H9 (cell line): Measurements from ENCODE around the gene BLOC1S5. TPM values are rescaled to one million over a fixed set of nuclear protein-coding genes. Genes with fewer than 3 reads are reported as not detected.

Source experiments
- DNase-seq: peaks from one replicate; pipeline ENCODE4 v3.0.0-alpha.2; 2017
- H2AFZ ChIP-seq: one replicate; pipeline ENCODE4 v1.6.1; 2013; ENCODE audit warnings: mild to moderate bottlenecking, low read length, control low read depth, moderate library complexity
- H2AK5ac ChIP-seq: 2 replicates; pipeline ENCODE4 v1.6.1; 2013; ENCODE audit warnings: low read length, control low read depth, mixed read lengths; ENCODE audit not compliant: insufficient read length
- H2BK120ac ChIP-seq: one replicate; pipeline ENCODE4 v1.6.1; 2013; ENCODE audit warnings: low read depth, mild to moderate bottlenecking, low read length, control low read depth, inconsistent platforms; ENCODE audit not compliant: poor library complexity, severe bottlenecking
- H2BK12ac ChIP-seq: 2 replicates; pipeline ENCODE4 v1.6.1; 2013; ENCODE audit warnings: low read length, control low read depth, mixed read lengths, low read depth; ENCODE audit not compliant: insufficient read length
- H2BK15ac ChIP-seq: 2 replicates; pipeline ENCODE4 v1.6.1; 2013; ENCODE audit warnings: low read depth, low read length, control low read depth
- H2BK20ac ChIP-seq: one replicate; pipeline ENCODE4 v1.6.1; 2013; ENCODE audit warnings: low read depth, mild to moderate bottlenecking, low read length, control low read depth, inconsistent platforms; ENCODE audit not compliant: poor library complexity, severe bottlenecking
- H2BK5ac ChIP-seq: 2 replicates; pipeline ENCODE4 v1.6.1; 2013; ENCODE audit warnings: low read length, control low read depth, mixed read lengths; ENCODE audit not compliant: insufficient read length
- H3K14ac ChIP-seq: 2 replicates; pipeline ENCODE4 v1.6.1; 2013; ENCODE audit warnings: low read length, control low read depth; ENCODE audit not compliant: insufficient read depth
- H3K18ac ChIP-seq: 2 replicates; pipeline ENCODE4 v1.6.1; 2013; ENCODE audit warnings: low read depth, mild to moderate bottlenecking, mixed read lengths, low read length, control low read depth; ENCODE audit not compliant: insufficient read length
- H3K23ac ChIP-seq: 2 replicates; pipeline ENCODE4 v1.6.1; 2013; ENCODE audit warnings: low read length, control low read depth, mixed read lengths, low read depth; ENCODE audit not compliant: insufficient read length
- H3K23me2 ChIP-seq: 2 replicates; pipeline ENCODE4 v1.6.1; 2013; ENCODE audit warnings: low read depth, mild to moderate bottlenecking, mixed read lengths, low read length, control low read depth; ENCODE audit not compliant: insufficient read length, poor library complexity, severe bottlenecking
- H3K27ac ChIP-seq: 2 replicates; pipeline ENCODE4 v1.5.1; 2013; ENCODE audit warnings: low read length, control low read depth, mixed read lengths, low read depth; ENCODE audit not compliant: insufficient read length
- H3K27me3 ChIP-seq: 2 replicates; pipeline ENCODE4 v1.6.1; 2013; ENCODE audit warnings: low read length, control low read depth, inconsistent platforms; ENCODE audit not compliant: insufficient read depth
- H3K4ac ChIP-seq: 2 replicates; pipeline ENCODE4 v1.6.1; 2013; ENCODE audit warnings: low read depth, mild to moderate bottlenecking, control low read depth, inconsistent platforms, low read length, moderate library complexity
- H3K4me1 ChIP-seq: 2 replicates; pipeline ENCODE4 v1.6.1; 2013; ENCODE audit warnings: low read length, control low read depth, inconsistent platforms; ENCODE audit not compliant: insufficient read depth
- H3K4me2 ChIP-seq: 2 replicates; pipeline ENCODE4 v1.6.1; 2013; ENCODE audit warnings: low read length, control low read depth, mixed read lengths; ENCODE audit not compliant: insufficient read length, insufficient read depth
- H3K56ac ChIP-seq: 2 replicates; pipeline ENCODE4 v1.6.1; 2013; ENCODE audit warnings: low read depth, mild to moderate bottlenecking, mixed read lengths, low read length, control low read depth; ENCODE audit not compliant: insufficient read length
- H3K79me1 ChIP-seq: 2 replicates; pipeline ENCODE4 v1.6.1; 2013; ENCODE audit warnings: low read depth, mild to moderate bottlenecking, moderate library complexity, low read length, control low read depth, inconsistent platforms; ENCODE audit not compliant: insufficient read depth, poor library complexity, severe bottlenecking
- H3K79me2 ChIP-seq: 2 replicates; pipeline ENCODE4 v1.6.1; 2013; ENCODE audit warnings: low read length, control low read depth, inconsistent platforms; ENCODE audit not compliant: insufficient read depth
- H3K9ac ChIP-seq: 2 replicates; pipeline ENCODE4 v1.6.1; 2013; ENCODE audit warnings: low read length, control low read depth, mixed read lengths; ENCODE audit not compliant: insufficient read length; ENCODE audit errors: extremely low read depth
- H3K9me3 ChIP-seq: one replicate; pipeline ENCODE4 v1.6.1; 2013; ENCODE audit warnings: low read depth, low read length, inconsistent platforms; ENCODE audit not compliant: control insufficient read depth
- H3T11ph ChIP-seq: one replicate; pipeline ENCODE4 v1.6.1; 2013; ENCODE audit warnings: mild to moderate bottlenecking, low read length, control low read depth, inconsistent platforms
- H4K20me1 ChIP-seq: one replicate; pipeline ENCODE4 v1.6.1; 2013; ENCODE audit not compliant: control insufficient read depth, insufficient read length, insufficient read depth
- H4K5ac ChIP-seq: 2 replicates; pipeline ENCODE4 v1.6.1; 2013; ENCODE audit warnings: low read depth, mild to moderate bottlenecking, mixed read lengths, low read length, control low read depth; ENCODE audit not compliant: insufficient read length
- H4K8ac ChIP-seq: replicated peaks from 2 replicates; pipeline ENCODE4 v1.6.1; 2013; ENCODE audit warnings: low read length, control low read depth, mixed read lengths, low read depth; ENCODE audit not compliant: insufficient read length
- H4K91ac ChIP-seq: 2 replicates; pipeline ENCODE4 v1.6.1; 2013; ENCODE audit warnings: low read depth, mild to moderate bottlenecking, moderate library complexity, mixed read lengths, low read length, control low read depth; ENCODE audit not compliant: insufficient read length
- H3K27ac Mint-ChIP-seq, 3 experiments: 2 replicates in 2 of 3; 3 replicates in 1 of 3; pipeline ENCODE4 v1.8.0; 2020 to 2021; ENCODE audit warnings: mixed read lengths in 3 of 3, mild to moderate bottlenecking in 1 of 3, moderate library complexity in 1 of 3
- H3K27me3 Mint-ChIP-seq: 2 replicates; pipeline ENCODE4 v1.8.0; 2021; ENCODE audit warnings: low read depth, mild to moderate bottlenecking, moderate library complexity, mixed read lengths
- H3K36me3 Mint-ChIP-seq, 3 experiments: 2 replicates in 2 of 3; 3 replicates in 1 of 3; pipeline ENCODE4 v1.8.0; 2020 to 2021; ENCODE audit warnings: low read depth in 3 of 3, mixed read lengths in 3 of 3; ENCODE audit not compliant: insufficient read depth in 1 of 3
- H3K4me1 Mint-ChIP-seq, 2 experiments: 2 replicates each; pipeline ENCODE4 v1.8.0; 2020; ENCODE audit warnings: mixed read lengths in 2 of 2
- H3K4me3 Mint-ChIP-seq, 2 experiments: 2 replicates in 1 of 2; 3 replicates in 1 of 2; pipeline ENCODE4 v1.8.0; 2020 to 2021; ENCODE audit warnings: mild to moderate bottlenecking in 2 of 2, mixed read lengths in 2 of 2, moderate library complexity in 1 of 2
- H3K9me3 Mint-ChIP-seq, 2 experiments: 2 replicates in 1 of 2; 3 replicates in 1 of 2; pipeline ENCODE4 v1.8.0; 2020; ENCODE audit warnings: mild to moderate bottlenecking in 2 of 2, mixed read lengths in 2 of 2, moderate library complexity in 1 of 2
- CTCF ChIP-seq: fragments of 200-600 bp; sonication (generic); conservative IDR thresholded peaks from 3 replicates; pipeline ENCODE4 v1.8.0; 2021; ENCODE audit warnings: antibody characterized with exemption, mild to moderate bottlenecking
- WGBS: extraction: QIAGEN DNeasy Blood & Tissue Kit; methylation state at CpG from one replicate; pipeline ENCODE4 v1.1.7; 2013; ENCODE audit warnings: missing lambda C conversion rate, low lambda C conversion rate, mixed read lengths; ENCODE audit not compliant: insufficient read length; ENCODE audit errors: extremely low coverage; 5-methylcytosine and 5-hydroxymethylcytosine counted together
- total RNA-seq: library from RNA; stranded (reverse); gene quantifications from 2 replicates; pipeline ENCODE4 v1.2.1, GENCODE V29; 2021

Gene BLOC1S5
- total RNA-seq, 1 experiment from 2014 or later, result 15.6 TPM

- Histone ChIP-seq H4K91ac (no peak overlapping the region), H2BK120ac (no peak overlapping the region), H3K9ac (no peak overlapping the region), H3K18ac (no peak overlapping the region), H3K23ac (no peak overlapping the region), H2AFZ (no peak overlapping the region), H3K4me2 (no peak overlapping the region), H2BK20ac (no peak overlapping the region), H3K14ac (no peak overlapping the region), H3K56ac (no peak overlapping the region), H2AK5ac (no peak overlapping the region), H3K79me1 (no peaks in the 10 kb centered on the region), H3T11ph (no peak overlapping the region), H3K9me3 (no peaks in the 10 kb centered on the region), H3K27me3 (no peaks in the 10 kb centered on the region), H4K20me1 (no peaks in the 10 kb centered on the region), H2BK15ac (no peak overlapping the region), H2BK5ac (no peak overlapping the region), H3K23me2 (no peaks in the 10 kb centered on the region), H4K8ac (no peak overlapping the region), H3K4me1 (no peaks in the 10 kb centered on the region), H2BK12ac (no peak overlapping the region), H3K4ac (no peak overlapping the region), H3K27ac (no peak overlapping the region), H3K79me2 (no peaks in the 10 kb centered on the region), H4K5ac (no peak overlapping the region)
- no peak for DNase-seq
- WGBS, result no CpG with 5 or more reads among the region's 4 CpGs
- no peak for TF ChIP-seq CTCF
- H3K4me3 Mint-ChIP-seq, result no peak overlapping the region
- H3K27me3 Mint-ChIP-seq, result peaks cover 7% of the 10 kb centered on the region
- H3K9me3 Mint-ChIP-seq, result peaks cover 0 to 6% of the 10 kb centered on the region in 2 experiments; a peak in 1 of 5 replicates
- no peaks in the 10 kb centered on the region for H3K4me1 Mint-ChIP-seq
- H3K36me3 Mint-ChIP-seq, result peaks cover 14 to 21% (median 20%) of the 10 kb centered on the region in 3 experiments
- no peak overlapping the region for H3K27ac Mint-ChIP-seq
Measured at GRCh38 chr6:8075185-8075584, 11.0 kb upstream of the BLOC1S5 start.
